Fibroblast of upper back skin (primary cell): ENCODE results near the gene GLB1L2.

Experiments used
- DNase-seq: peaks from one replicate; pipeline ENCODE4 v3.0.0-alpha.2; 2013

GLB1L2 gene

GRCh38 chr11:134349802-134350355 is 18.1 kb downstream of the GLB1L2 start:
- no peak for DNase-seq

- no peak for DNase-seq
Observed at GRCh38 chr11:134350381-134350780, 18.6 kb downstream of the GLB1L2 start.

- no peak for DNase-seq
Observed at GRCh38 chr11:134352111-134352510, 20.3 kb downstream of the GLB1L2 start.

- no peak for DNase-seq
Observed at GRCh38 chr11:134355136-134355535, 23.3 kb downstream of the GLB1L2 start.

- DNase-seq, result no peak
Observed at GRCh38 chr11:134355656-134356055, 23.9 kb downstream of the GLB1L2 start.

GRCh38 chr11:134356656-134357544 is 25.1 kb downstream of the GLB1L2 start:
- no peak for DNase-seq

- DNase-seq, result no peak
Observed at GRCh38 chr11:134357545-134357839, 25.7 kb downstream of the GLB1L2 start.

- no peak for DNase-seq
Observed at GRCh38 chr11:134358165-134358855, 26.5 kb downstream of the GLB1L2 start.

- DNase-seq, result no peak
Observed at GRCh38 chr11:134358856-134359490, 27.2 kb downstream of the GLB1L2 start.

GRCh38 chr11:134359646-134360045 is 27.9 kb downstream of the GLB1L2 start:
- DNase-seq, result no peak

- peak; percentile 48 for DNase-seq
Observed at GRCh38 chr11:134360050-134360835, 28.5 kb downstream of the GLB1L2 start.

GRCh38 chr11:134361661-134362060 is 29.9 kb downstream of the GLB1L2 start:
- DNase-seq, result no peak

- DNase-seq, result no peak
Observed at GRCh38 chr11:134362192-134362901, 30.6 kb downstream of the GLB1L2 start.

GRCh38 chr11:134363161-134363560 is 31.4 kb downstream of the GLB1L2 start:
- no peak for DNase-seq

- no peak for DNase-seq
Observed at GRCh38 chr11:134363592-134363991, 31.8 kb downstream of the GLB1L2 start.

- DNase-seq, result no peak
Observed at GRCh38 chr11:134364261-134364660, 32.5 kb downstream of the GLB1L2 start.

- no peak for DNase-seq
Observed at GRCh38 chr11:134365011-134365925, 33.5 kb downstream of the GLB1L2 start.

- no peak for DNase-seq
Observed at GRCh38 chr11:134366254-134366653, 34.5 kb downstream of the GLB1L2 start.

- DNase-seq, result no peak
Observed at GRCh38 chr11:134367781-134368180, 36.0 kb downstream of the GLB1L2 start.

- DNase-seq, result no peak
Observed at GRCh38 chr11:134369656-134370525, 38.1 kb downstream of the GLB1L2 start.
